Measurements from ENCODE around the gene CIBAR2.

DNA sequence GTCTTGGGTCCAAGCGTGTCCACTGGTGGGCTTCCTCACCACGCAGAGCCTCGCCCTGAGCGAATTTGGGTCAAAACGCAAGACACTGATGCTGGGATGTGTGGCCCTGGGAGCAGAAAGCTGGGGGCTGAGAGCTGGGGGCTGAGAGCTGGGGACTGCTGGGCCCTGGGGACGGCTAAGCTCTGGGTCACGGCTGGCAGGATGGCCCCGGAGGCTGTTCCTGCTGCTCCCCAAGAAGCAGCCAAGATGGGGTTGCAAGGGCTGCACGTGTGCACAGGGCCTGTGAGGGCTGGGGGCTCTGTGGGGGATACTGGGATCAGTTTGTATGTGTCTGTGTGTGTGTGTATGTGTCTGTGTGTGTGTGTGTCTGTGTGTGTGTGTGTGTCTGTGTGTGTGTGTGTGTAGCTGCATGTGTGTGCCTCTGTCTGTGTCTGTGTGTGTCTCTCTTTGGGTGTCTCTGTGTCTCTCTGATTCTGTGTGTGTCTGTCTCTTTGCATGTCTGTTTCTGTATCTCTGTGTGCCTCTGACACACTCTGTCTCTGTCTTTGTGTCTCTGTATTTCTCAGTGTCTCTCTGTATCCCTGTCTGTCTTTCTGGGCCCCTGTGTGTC is 38.2 kb upstream of the CIBAR2 start:
- TF ChIP-seq, protein P1, sequence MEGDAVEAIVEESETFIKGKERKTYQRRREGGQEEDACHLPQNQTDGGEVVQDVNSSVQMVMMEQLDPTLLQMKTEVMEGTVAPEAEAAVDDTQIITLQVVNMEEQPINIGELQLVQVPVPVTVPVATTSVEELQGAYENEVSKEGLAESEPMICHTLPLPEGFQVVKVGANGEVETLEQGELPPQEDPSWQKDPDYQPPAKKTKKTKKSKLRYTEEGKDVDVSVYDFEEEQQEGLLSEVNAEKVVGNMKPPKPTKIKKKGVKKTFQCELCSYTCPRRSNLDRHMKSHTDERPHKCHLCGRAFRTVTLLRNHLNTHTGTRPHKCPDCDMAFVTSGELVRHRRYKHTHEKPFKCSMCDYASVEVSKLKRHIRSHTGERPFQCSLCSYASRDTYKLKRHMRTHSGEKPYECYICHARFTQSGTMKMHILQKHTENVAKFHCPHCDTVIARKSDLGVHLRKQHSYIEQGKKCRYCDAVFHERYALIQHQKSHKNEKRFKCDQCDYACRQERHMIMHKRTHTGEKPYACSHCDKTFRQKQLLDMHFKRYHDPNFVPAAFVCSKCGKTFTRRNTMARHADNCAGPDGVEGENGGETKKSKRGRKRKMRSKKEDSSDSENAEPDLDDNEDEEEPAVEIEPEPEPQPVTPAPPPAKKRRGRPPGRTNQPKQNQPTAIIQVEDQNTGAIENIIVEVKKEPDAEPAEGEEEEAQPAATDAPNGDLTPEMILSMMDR (IDR thresholded peaks at IDR 0.05), result no peak
- no peak for TF ChIP-seq POLR2A (IDR thresholded peaks at IDR 0.05)

Measured in Peyer's patch (tissue), 4 donors.